HepG2 (cell line): ENCODE results near the gene LHFPL2. TPM values are rescaled to one million over a fixed set of nuclear protein-coding genes. Genes with fewer than 3 reads are reported as not detected.
A peak's percentile ranks its signal among the peaks of the same experiment; 100 is the strongest.

Experiments
- ATAC-seq: fragments of 200-7000 bp; cut with Tn5 transposase; 3 replicates; pipeline ENCODE4 v1.9.1; 2020; ENCODE audit warnings: mild to moderate bottlenecking, moderate library complexity
- BruUV-seq: library from RNA; stranded (reverse); fragments of 400-500 nt; replicated peaks from 2 replicates; lab custom pipeline; 2021; lab: Mats Ljungman, UMichigan
- CTCF ChIA-PET: fragments of 300-600 bp; formaldehyde crosslinking; extraction: SDS; loops from one replicate; lab custom pipeline; 2021; ENCODE audit warnings: low total read pairs, inconsistent platforms, low intra/inter-chr PET ratio; lab: Yijun Ruan, JAX
- POLR2A ChIA-PET: fragments of 350-600 bp; sonication (Branson Sonifier 250); formaldehyde crosslinking; loops from one replicate; lab custom pipeline; 2020; ENCODE audit warnings: antibody characterized with exemption, inconsistent platforms; lab: Yijun Ruan, JAX
- DNase-seq: peaks from one replicate; pipeline ENCODE4 v3.0.0-alpha.2; 2015; ENCODE audit warnings: low spot score
- FAIRE-seq: peaks from 3 replicates; lab custom pipeline; 2011; peaks lifted over from hg19 to GRCh38; lab: Jason Lieb, UNC
- H2AFZ ChIP-seq: one replicate; pipeline ENCODE4 v1.6.1; 2011; ENCODE audit warnings: low read length, inconsistent platforms
- H3K27ac ChIP-seq: fragments of 300-600 bp; 3 replicates; pipeline ENCODE4 v1.8.0; 2011; ENCODE audit warnings: mixed run types, mild to moderate bottlenecking, mixed read lengths, low read length, inconsistent platforms; ENCODE audit not compliant: insufficient read depth; ENCODE audit errors: extremely low read length
- H3K27me3 ChIP-seq, 2 experiments: fragments of 200-600 bp in 1 of 2; 2 replicates in 1 of 2; 3 replicates in 1 of 2; pipeline versions ENCODE4 v1.6.0 to v1.8.0; 2011; ENCODE audit warnings: low read length in 2 of 2, mild to moderate bottlenecking in 2 of 2, moderate library complexity in 2 of 2, inconsistent platforms in 1 of 2; ENCODE audit not compliant: insufficient read depth in 2 of 2, control insufficient read depth in 1 of 2
- H3K36me3 ChIP-seq, 2 experiments: fragments of 200-600 bp in 1 of 2; replicated peaks in 1 of 2; 2 replicates in 1 of 2; 3 replicates in 1 of 2; pipeline versions ENCODE4 v1.5.1 to v1.8.0; 2011; ENCODE audit warnings: low read length in 2 of 2, inconsistent platforms in 1 of 2; ENCODE audit not compliant: insufficient read depth in 2 of 2, control insufficient read depth in 1 of 2
- H3K4me1 ChIP-seq: 2 replicates; pipeline ENCODE4 v1.5.1; 2012; ENCODE audit warnings: low read length, inconsistent platforms; ENCODE audit not compliant: insufficient read depth
- H3K4me2 ChIP-seq: 2 replicates; pipeline ENCODE4 v1.6.0; 2011; ENCODE audit warnings: low read depth, low read length, inconsistent platforms
- H3K4me3 ChIP-seq, 3 experiments: fragments of 200-600 bp in 1 of 3; sonication (generic), shearing (Covaris generic) in 1 of 3; replicated peaks in 1 of 3; 2 replicates each; pipeline ENCODE4 v1.5.1; 2011 to 2016; ENCODE audit warnings: low read length in 3 of 3, inconsistent platforms in 2 of 3, low read depth in 2 of 3, mild to moderate bottlenecking in 2 of 3, control low read depth in 1 of 3, mixed read lengths in 1 of 3; ENCODE audit not compliant: insufficient read depth in 1 of 3
- H3K79me2 ChIP-seq: one replicate; pipeline ENCODE4 v1.6.1; 2011; ENCODE audit warnings: low read length, inconsistent platforms; ENCODE audit not compliant: insufficient read depth
- H3K9ac ChIP-seq: 2 replicates; pipeline ENCODE4 v1.6.0; 2011; ENCODE audit warnings: mild to moderate bottlenecking, low read depth, low read length, inconsistent platforms; ENCODE audit not compliant: insufficient read depth
- H3K9me3 ChIP-seq: 2 replicates; pipeline ENCODE4 v1.5.1; 2012; ENCODE audit warnings: mild to moderate bottlenecking, low read length
- H4K20me1 ChIP-seq: 2 replicates; pipeline ENCODE4 v1.6.0; 2011; ENCODE audit warnings: inconsistent platforms, mild to moderate bottlenecking, low read length, moderate library complexity; ENCODE audit not compliant: insufficient read depth
- AGO2 ChIP-seq: fragments of 200-400 bp; formaldehyde crosslinking; optimal IDR thresholded peaks from 2 replicates; pipeline ENCODE3; 2017; ENCODE audit warnings: mild to moderate bottlenecking, low read depth, low read length, moderate library complexity
- FOXK2 ChIP-seq: fragments of 450-650 bp; IDR thresholded peaks from 2 replicates; pipeline ENCODE4 v1.6.1; 2016
- JUND ChIP-seq: sonication (generic); formaldehyde crosslinking; IDR thresholded peaks from 2 replicates; pipeline ENCODE4 v1.8.0; 2022; ENCODE audit warnings: mild to moderate bottlenecking, missing genetic modification reagents
- MLX ChIP-seq: IDR thresholded peaks from 2 replicates; pipeline ENCODE4 v1.6.1; 2016
- NFATC3 ChIP-seq: sonication (generic); formaldehyde crosslinking; IDR thresholded peaks from 2 replicates; pipeline ENCODE4 v1.5.1; 2020; ENCODE audit warnings: mild to moderate bottlenecking, missing genetic modification reagents
- PBX3 ChIP-seq: sonication (generic); formaldehyde crosslinking; IDR thresholded peaks from 2 replicates; pipeline ENCODE4 v1.8.1; 2023; ENCODE audit warnings: missing genetic modification reagents, inconsistent platforms, borderline replicate concordance
- ZFP36L1 ChIP-seq: sonication (generic); formaldehyde crosslinking; IDR thresholded peaks from 2 replicates; pipeline ENCODE4 v1.8.0; 2022; ENCODE audit warnings: mild to moderate bottlenecking, missing genetic modification reagents, moderate library complexity
- ZNF205 ChIP-seq: IDR thresholded peaks from 2 replicates; pipeline ENCODE4 v1.6.1; 2018; ENCODE audit warnings: missing biosample characterization, missing genetic modification reagents
- ZNF576 ChIP-seq: sonication (generic); formaldehyde crosslinking; IDR thresholded peaks from 2 replicates; pipeline ENCODE4 v1.4.0; 2020; ENCODE audit warnings: mild to moderate bottlenecking, missing genetic modification reagents
- WGBS: methylation state at CpG from one replicate; pipeline ENCODE4 v1.1.6; 2017; ENCODE audit warnings: low lambda C conversion rate; 5-methylcytosine and 5-hydroxymethylcytosine counted together
- in situ Hi-C: cut with HindIII; loops from 2 replicates; pipeline ENCODE4 v1.10.0; 2017; ENCODE audit warnings: low pct_unique_long_range_greater_than_20kb; ENCODE audit not compliant: extremely low pct_ligation_motif_present
- intact Hi-C: fragments of 100-400 bp; cut with micrococcal nuclease; formaldehyde crosslinking; loops from one replicate; pipeline ENCODE4 v1.10.0; 2022; ENCODE audit not compliant: unreplicated experiment
- polyA plus RNA-seq, 8 experiments: library from polyadenylated mRNA; depleted of rRNA in 3 of 8; stranded (reverse) in 7 of 8; unstranded in 1 of 8; fragments of >200 nt; fragmentation: Illumina TruSeq in 4 of 8; extraction: Trizol in 4 of 8; gene quantifications; 2 replicates each; pipeline versions ENCODE4 v1.2.1 to v1.2.3, GENCODE V29; 2011 to 2016; ENCODE audit warnings: low read depth in 4 of 8, missing spikeins in 1 of 8, mixed read lengths in 1 of 8; ENCODE audit not compliant: insufficient read depth in 1 of 8
- total RNA-seq, 5 experiments: library from RNA; depleted of rRNA; stranded (reverse); fragments of >200 nt; fragmentation: Illumina TruSeq; extraction: Trizol; gene quantifications; 2 replicates each; pipeline ENCODE4 v1.2.3, GENCODE V29; 2016; ENCODE audit warnings: low read depth in 1 of 5
- TF ChIP-seq, protein P1 (sequence below): sonication (generic); formaldehyde crosslinking; IDR thresholded peaks from 2 replicates; pipeline ENCODE4 v1.4.0; 2020; ENCODE audit warnings: mild to moderate bottlenecking, missing genetic modification reagents, borderline replicate concordance
- TF ChIP-seq, protein P2 (sequence below): sonication (generic); formaldehyde crosslinking; IDR thresholded peaks from 2 replicates; pipeline ENCODE4 v1.5.0; 2020; ENCODE audit warnings: missing genetic modification reagents, mild to moderate bottlenecking, borderline replicate concordance
- TF ChIP-seq, protein P3 (sequence below): sonication (generic); formaldehyde crosslinking; IDR thresholded peaks from 2 replicates; pipeline ENCODE4 v1.8.0; 2022; ENCODE audit warnings: low read depth, missing genetic modification reagents
- TF ChIP-seq, protein P4 (sequence below): sonication (generic); formaldehyde crosslinking; conservative IDR thresholded peaks from 2 replicates; pipeline ENCODE4 v1.4.0; 2020; ENCODE audit warnings: mild to moderate bottlenecking, missing genetic modification reagents, moderate library complexity

LHFPL2 gene
- total and polyA plus RNA-seq, 2 of the 13 experiments (the other 11 are each of a cell fraction or from before 2014, with no cell fraction given) = 6.0 to 20.0 TPM

GRCh38 chr5:78640662-78641474 is 7.7 kb downstream of the LHFPL2 start:
- peaks cover 75% of the 10 kb centered on the region for H3K4me1 ChIP-seq
- WGBS = 7% methylated on average over 3 of the region's 3 CpGs
- H3K27me3 ChIP-seq = no peaks in the 10 kb centered on the region
- H3K27ac ChIP-seq = peak overlapping the region; percentile 84
- peak; percentile 87 for DNase-seq
- no peaks in the 10 kb centered on the region for H3K9me3 ChIP-seq
- H3K9ac ChIP-seq = peak overlapping the region; percentile 50
- H2AFZ ChIP-seq = no peak overlapping the region
- in situ Hi-C loops = no loop called here
- intact Hi-C loops = loop anchor here (5.0 to 10.0 kb wide), 4 partner anchors 39 to 344 kb away; partner anchors contain the start of gene ARSB
- peak overlapping the region; percentile 58 for H3K4me2 ChIP-seq
- CTCF ChIA-PET = no interaction called here
- H4K20me1 ChIP-seq = no peaks in the 10 kb centered on the region
- TSS peak; percentile 45 for BruUV-seq
- peak; percentile 89 for ATAC-seq
- FAIRE-seq = peak; percentile 94
- H3K4me3 ChIP-seq = peak overlapping the region in 1 of 3 experiments; percentile 20; a peak in 1 of 6 replicates
- peaks cover 0 to 2% of the 10 kb centered on the region in 2 experiments; a peak in 1 of 5 replicates for H3K36me3 ChIP-seq
- POLR2A ChIA-PET = interaction anchor here (1.0 to 1.7 kb wide), 4 partner anchors 8 to 344 kb away, joined by 3 to 9 read pairs (median 5); partner anchors contain the start of gene ARSB
- peaks cover 73% of the 10 kb centered on the region for H3K79me2 ChIP-seq
- TF ChIP-seq ZNF576 (CRISPR knock-in tag) = no peak
- TF ChIP-seq ZFP36L1 (CRISPR knock-in tag) = no peak
- TF ChIP-seq MLX (CRISPR knock-in tag) = no peak
- TF ChIP-seq, protein P1, sequence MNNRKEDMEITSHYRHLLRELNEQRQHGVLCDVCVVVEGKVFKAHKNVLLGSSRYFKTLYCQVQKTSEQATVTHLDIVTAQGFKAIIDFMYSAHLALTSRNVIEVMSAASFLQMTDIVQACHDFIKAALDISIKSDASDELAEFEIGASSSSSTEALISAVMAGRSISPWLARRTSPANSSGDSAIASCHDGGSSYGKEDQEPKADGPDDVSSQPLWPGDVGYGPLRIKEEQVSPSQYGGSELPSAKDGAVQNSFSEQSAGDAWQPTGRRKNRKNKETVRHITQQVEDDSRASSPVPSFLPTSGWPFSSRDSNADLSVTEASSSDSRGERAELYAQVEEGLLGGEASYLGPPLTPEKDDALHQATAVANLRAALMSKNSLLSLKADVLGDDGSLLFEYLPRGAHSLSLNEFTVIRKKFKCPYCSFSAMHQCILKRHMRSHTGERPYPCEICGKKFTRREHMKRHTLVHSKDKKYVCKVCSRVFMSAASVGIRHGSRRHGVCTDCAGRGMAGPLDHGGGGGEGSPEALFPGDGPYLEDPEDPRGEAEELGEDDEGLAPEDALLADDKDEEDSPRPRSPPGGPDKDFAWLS (CRISPR knock-in tag) = no peak
- no peak for TF ChIP-seq FOXK2
- no peak for TF ChIP-seq AGO2
- no peak for TF ChIP-seq PBX3 (CRISPR knock-in tag)
- no peak for TF ChIP-seq NFATC3 (CRISPR knock-in tag)
- TF ChIP-seq, protein P2, sequence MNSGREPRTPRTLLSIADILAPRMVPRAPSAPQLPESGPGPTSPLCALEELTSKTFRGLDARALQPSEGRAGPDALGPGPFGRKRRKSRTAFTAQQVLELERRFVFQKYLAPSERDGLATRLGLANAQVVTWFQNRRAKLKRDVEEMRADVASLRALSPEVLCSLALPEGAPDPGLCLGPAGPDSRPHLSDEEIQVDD (CRISPR knock-in tag) = no peak
- no peak for TF ChIP-seq ZNF205 (CRISPR knock-in tag)
- TF ChIP-seq, protein P3, sequence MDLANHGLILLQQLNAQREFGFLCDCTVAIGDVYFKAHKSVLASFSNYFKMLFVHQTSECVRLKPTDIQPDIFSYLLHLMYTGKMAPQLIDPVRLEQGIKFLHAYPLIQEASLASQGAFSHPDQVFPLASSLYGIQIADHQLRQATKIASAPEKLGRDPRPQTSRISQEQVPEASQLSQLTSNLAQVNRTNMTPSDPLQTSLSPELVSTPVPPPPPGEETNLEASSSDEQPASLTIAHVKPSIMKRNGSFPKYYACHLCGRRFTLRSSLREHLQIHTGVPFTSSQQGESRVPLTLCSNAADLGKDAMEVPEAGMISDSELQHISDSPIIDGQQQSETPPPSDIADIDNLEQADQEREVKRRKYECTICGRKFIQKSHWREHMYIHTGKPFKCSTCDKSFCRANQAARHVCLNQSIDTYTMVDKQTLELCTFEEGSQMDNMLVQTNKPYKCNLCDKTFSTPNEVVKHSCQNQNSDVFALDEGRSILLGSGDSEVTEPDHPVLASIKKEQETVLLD (CRISPR knock-in tag) = no peak
- TF ChIP-seq, protein P4, sequence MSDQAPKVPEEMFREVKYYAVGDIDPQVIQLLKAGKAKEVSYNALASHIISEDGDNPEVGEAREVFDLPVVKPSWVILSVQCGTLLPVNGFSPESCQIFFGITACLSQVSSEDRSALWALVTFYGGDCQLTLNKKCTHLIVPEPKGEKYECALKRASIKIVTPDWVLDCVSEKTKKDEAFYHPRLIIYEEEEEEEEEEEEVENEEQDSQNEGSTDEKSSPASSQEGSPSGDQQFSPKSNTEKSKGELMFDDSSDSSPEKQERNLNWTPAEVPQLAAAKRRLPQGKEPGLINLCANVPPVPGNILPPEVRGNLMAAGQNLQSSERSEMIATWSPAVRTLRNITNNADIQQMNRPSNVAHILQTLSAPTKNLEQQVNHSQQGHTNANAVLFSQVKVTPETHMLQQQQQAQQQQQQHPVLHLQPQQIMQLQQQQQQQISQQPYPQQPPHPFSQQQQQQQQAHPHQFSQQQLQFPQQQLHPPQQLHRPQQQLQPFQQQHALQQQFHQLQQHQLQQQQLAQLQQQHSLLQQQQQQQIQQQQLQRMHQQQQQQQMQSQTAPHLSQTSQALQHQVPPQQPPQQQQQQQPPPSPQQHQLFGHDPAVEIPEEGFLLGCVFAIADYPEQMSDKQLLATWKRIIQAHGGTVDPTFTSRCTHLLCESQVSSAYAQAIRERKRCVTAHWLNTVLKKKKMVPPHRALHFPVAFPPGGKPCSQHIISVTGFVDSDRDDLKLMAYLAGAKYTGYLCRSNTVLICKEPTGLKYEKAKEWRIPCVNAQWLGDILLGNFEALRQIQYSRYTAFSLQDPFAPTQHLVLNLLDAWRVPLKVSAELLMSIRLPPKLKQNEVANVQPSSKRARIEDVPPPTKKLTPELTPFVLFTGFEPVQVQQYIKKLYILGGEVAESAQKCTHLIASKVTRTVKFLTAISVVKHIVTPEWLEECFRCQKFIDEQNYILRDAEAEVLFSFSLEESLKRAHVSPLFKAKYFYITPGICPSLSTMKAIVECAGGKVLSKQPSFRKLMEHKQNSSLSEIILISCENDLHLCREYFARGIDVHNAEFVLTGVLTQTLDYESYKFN = peak; percentile 76
- TF ChIP-seq JUND = no peak
